Choroid plexus epithelial cell (primary cell): ENCODE measurements around the gene GPR141.

Experiments
- DNase-seq: peaks from one replicate; pipeline ENCODE4 v3.0.0-alpha.2; 2010; ENCODE audit warnings: low read depth
- H3K4me3 ChIP-seq: 2 replicates; pipeline ENCODE4 v1.5.1; 2011; ENCODE audit warnings: low read depth, mild to moderate bottlenecking, control low read depth, low read length, moderate library complexity
- TF ChIP-seq, protein P1 (sequence below): conservative IDR thresholded peaks from 2 replicates; pipeline ENCODE4 v1.5.1; 2011; ENCODE audit warnings: low read depth, mild to moderate bottlenecking, control low read depth, inconsistent platforms, low read length, moderate library complexity

Gene GPR141

DNA sequence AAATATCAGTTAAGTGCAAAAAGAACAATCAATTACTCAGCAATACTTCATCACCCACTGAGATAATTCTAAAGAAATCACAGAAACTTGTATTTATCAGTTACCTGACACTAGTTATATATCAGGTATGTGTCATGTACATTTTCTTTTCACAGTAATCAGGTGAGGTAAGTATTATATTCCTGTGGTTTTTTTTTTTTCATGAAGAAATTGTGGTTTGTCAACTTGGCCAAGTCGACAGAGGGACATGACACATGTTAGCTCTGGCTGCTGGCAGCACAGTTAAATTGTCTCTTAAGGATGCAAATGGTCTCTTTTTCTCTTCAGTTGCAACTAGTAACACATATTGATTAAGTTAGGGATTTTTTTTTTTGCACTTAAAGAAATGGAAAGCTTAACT is 13.7 kb upstream of the GPR141 start:
- no peak for DNase-seq
- TF ChIP-seq, protein P1, sequence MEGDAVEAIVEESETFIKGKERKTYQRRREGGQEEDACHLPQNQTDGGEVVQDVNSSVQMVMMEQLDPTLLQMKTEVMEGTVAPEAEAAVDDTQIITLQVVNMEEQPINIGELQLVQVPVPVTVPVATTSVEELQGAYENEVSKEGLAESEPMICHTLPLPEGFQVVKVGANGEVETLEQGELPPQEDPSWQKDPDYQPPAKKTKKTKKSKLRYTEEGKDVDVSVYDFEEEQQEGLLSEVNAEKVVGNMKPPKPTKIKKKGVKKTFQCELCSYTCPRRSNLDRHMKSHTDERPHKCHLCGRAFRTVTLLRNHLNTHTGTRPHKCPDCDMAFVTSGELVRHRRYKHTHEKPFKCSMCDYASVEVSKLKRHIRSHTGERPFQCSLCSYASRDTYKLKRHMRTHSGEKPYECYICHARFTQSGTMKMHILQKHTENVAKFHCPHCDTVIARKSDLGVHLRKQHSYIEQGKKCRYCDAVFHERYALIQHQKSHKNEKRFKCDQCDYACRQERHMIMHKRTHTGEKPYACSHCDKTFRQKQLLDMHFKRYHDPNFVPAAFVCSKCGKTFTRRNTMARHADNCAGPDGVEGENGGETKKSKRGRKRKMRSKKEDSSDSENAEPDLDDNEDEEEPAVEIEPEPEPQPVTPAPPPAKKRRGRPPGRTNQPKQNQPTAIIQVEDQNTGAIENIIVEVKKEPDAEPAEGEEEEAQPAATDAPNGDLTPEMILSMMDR = no peak
- no peak overlapping the region for H3K4me3 ChIP-seq

DNA sequence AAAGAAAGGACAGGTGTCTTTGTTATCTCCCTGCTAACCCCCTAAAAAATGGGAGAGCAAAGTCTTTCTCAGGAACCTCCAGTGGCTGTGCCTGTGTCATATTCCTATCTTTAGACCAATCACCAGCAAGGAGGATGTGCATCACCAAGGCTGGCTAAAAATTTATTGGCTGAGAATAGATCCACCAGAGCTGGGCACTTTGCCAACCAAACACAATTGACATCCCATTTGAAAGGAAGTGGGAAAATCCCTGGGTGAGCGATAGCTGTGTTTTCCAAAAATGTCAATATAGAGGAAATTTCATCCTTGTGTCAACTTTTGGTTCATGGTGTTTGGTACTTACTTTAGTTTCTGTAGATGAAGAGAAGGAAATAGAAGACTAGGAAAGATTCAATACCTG is 13.1 kb upstream of the GPR141 start:
- DNase-seq = no peak
- TF ChIP-seq, protein P1 = no peak
- no peak overlapping the region for H3K4me3 ChIP-seq

DNA sequence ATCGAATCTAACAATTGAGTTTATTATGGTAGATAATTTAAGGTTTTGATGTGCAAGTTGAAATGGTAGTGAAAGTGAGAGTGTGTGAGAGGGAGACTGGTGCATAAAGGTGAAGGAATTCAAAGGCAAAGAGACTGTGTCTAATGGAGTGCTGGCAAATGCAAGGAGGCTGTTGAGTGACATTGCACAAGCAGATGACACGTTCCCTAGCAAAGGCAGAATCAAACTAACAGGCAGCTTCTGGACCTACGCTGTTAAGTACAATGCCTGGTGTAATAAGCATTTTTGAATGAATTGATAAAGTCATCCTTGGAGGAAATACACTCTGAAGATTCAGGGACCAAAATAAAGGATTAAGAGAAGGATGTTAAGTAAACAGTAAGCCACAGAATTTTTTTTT is 11.7 kb upstream of the GPR141 start:
- H3K4me3 ChIP-seq = no peak overlapping the region
- DNase-seq = no peak
- TF ChIP-seq, protein P1 = no peak

DNA sequence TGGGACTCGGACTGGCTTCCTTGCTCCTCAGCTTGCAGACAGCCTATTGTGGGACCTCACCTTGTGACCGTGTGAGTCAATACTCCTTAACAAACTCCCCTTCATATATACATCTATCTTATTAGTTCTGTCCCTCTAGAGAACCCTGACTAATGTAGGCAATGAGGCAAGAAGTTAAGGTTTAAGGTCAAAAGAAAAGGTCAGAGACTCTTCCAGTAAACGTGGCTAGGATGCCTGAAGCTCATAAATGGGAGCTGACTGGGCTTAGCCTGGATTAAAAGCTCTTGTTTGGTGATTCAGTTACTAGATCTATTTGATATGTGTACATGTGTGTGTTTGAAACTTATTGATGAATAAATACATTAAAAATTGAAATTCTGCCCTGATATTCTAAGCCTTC is 10.6 kb upstream of the GPR141 start:
- TF ChIP-seq, protein P1 = no peak
- no peak for DNase-seq
- H3K4me3 ChIP-seq = no peak overlapping the region

DNA sequence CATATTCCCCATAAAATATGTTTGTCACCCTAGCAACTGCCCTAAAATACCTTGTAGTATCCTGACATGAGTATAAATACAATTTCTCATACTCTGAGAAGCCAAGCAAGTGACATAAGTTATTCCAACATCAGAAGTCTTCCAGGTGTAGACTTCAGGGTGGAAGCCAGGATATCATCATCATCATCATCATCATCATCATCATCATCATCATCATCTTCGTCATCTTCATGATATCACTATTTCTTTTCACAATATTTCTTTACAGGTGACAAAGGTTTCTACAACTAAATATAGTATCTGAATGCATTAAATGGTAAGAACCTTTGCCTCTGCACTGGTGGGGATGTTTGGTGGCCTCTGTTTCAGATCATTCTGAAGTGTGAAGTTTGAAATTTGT is 10.0 kb upstream of the GPR141 start:
- TF ChIP-seq, protein P1 = no peak
- DNase-seq = no peak
- H3K4me3 ChIP-seq = no peak overlapping the region

DNA sequence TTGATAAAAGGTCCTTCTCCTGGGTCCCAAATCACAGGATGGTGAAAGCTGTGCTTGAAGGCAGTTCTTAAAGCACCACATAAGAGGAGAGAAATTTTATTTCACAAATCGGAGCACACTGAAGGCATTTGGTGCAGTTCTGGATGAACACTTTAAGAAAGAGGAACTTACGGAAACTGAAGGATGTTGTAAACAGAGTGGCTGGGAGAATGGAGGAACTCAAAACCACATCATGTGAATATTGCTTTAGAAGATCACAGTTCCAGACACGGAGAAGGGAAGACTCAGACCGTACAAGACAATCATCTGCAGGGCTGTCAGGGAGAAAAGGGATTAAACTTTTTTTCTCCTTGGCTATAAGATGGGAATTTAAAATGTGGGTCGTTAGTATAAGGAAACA is 9.0 kb upstream of the GPR141 start:
- TF ChIP-seq, protein P1 = no peak
- no peak for DNase-seq
- H3K4me3 ChIP-seq = no peak overlapping the region

DNA sequence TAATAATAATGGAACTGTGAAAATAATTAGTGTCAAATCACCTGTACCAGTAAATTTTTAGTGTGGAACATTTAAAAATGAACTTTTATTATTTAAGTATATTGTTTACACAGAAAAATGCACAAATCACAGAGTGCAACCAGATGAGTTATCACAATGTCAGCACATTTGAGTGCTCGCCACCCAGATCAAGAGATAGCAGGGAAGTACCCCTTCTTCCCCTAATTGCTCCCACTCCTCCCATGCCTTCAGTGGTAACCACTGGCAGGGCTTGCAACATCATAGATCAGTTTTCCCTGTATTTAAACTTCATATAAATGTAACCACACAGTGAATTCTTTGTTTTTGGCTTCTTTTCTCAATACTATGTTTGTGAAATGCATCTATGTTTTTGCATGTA is 7.8 kb upstream of the GPR141 start:
- no peak overlapping the region for H3K4me3 ChIP-seq
- TF ChIP-seq, protein P1 = no peak
- DNase-seq = no peak
